Adrenal gland (tissue), 5 donors: Measurements from ENCODE around the gene SKP1.

Experiments
- CTCF ChIP-seq, 6 experiments: fragments of 450-650 bp in 4 of 6; fragments of 200-600 bp in 2 of 6; sonication (generic) in 1 of 6; IDR thresholded peaks; 1 replicate in 5 of 6; 2 replicates in 1 of 6; pipeline versions ENCODE4 v1.5.1 to v1.8.0; 2016 to 2021; ENCODE audit warnings: antibody characterized with exemption in 6 of 6, mild to moderate bottlenecking in 2 of 6, moderate library complexity in 1 of 6
- POLR2A ChIP-seq, 2 donors: fragments of 450-650 bp; IDR thresholded peaks; one replicate each; pipeline ENCODE4 v1.6.1; 2017; ENCODE audit warnings: antibody characterized with exemption in 2 of 2, mild to moderate bottlenecking in 2 of 2, moderate library complexity in 1 of 2
- donor health status: DM: no; HTN: no; CAD: no.

GRCh38 chr5:134128648-134128995, 48.1 kb downstream of the SKP1 start:
- TF ChIP-seq CTCF (IDR thresholded peaks at IDR 0.05) (no peak), POLR2A (IDR thresholded peaks at IDR 0.05) (no peak)
